Panc1 (cell line): ENCODE measurements around the gene DNM3. TPM values are rescaled to one million over a fixed set of nuclear protein-coding genes. Genes with fewer than 3 reads are reported as not detected.

Source experiments
- ATAC-seq: fragments of 200-7000 bp; cut with Tn5 transposase; 2 replicates; pipeline ENCODE4 v1.9.1; 2020; ENCODE audit warnings: mild to moderate bottlenecking, moderate library complexity
- BruUV-seq: library from RNA; stranded (reverse); fragments of 400-500 nt; replicated peaks from 2 replicates; lab custom pipeline; 2021; lab: Mats Ljungman, UMichigan
- CTCF ChIA-PET: fragments of 300-600 bp; sonication (Branson Sonifier 250); formaldehyde crosslinking; loops from one replicate; lab custom pipeline; 2022; ENCODE audit warnings: antibody characterized with exemption; lab: Charles Lee
- POLR2A ChIA-PET: fragments of 300-600 bp; sonication (Branson Sonifier 250); formaldehyde crosslinking; loops from one replicate; lab custom pipeline; 2022; ENCODE audit warnings: antibody characterized with exemption; lab: Charles Lee
- DNase-seq: peaks from one replicate; pipeline ENCODE4 v3.0.0-alpha.2; 2010; ENCODE audit warnings: low read depth, low spot score
- H3K27ac ChIP-seq: 2 replicates; pipeline ENCODE4 v1.5.1; 2011; ENCODE audit warnings: mild to moderate bottlenecking, low read length, inconsistent platforms
- H3K27me3 ChIP-seq: fragments of 200-500 bp; sonication (Bioruptor generic); 2 replicates; pipeline ENCODE4 v1.6.0; 2014; ENCODE audit warnings: low read length, inconsistent platforms; ENCODE audit not compliant: control insufficient read depth, insufficient read depth
- H3K36me3 ChIP-seq: fragments of 200-500 bp; sonication (Bioruptor generic); 2 replicates; pipeline ENCODE4 v1.5.1; 2014; ENCODE audit warnings: inconsistent platforms, mild to moderate bottlenecking, low read length, moderate library complexity; ENCODE audit not compliant: control insufficient read depth, insufficient read depth
- H3K4me1 ChIP-seq: 2 replicates; pipeline ENCODE4 v1.5.1; 2011; ENCODE audit warnings: inconsistent platforms, mild to moderate bottlenecking, low read length, moderate library complexity; ENCODE audit not compliant: control insufficient read depth, insufficient read depth
- H3K4me3 ChIP-seq, 2 experiments: 2 replicates each; pipeline ENCODE4 v1.5.1; 2011 to 2012; ENCODE audit warnings: low read depth in 2 of 2, low read length in 2 of 2, mild to moderate bottlenecking in 2 of 2, inconsistent platforms in 1 of 2, moderate library complexity in 1 of 2
- H3K9me3 ChIP-seq: fragments of 200-500 bp; sonication (Bioruptor generic); 2 replicates; pipeline ENCODE4 v1.5.1; 2014; ENCODE audit warnings: low read depth, mild to moderate bottlenecking, inconsistent platforms, low read length, moderate library complexity; ENCODE audit not compliant: control insufficient read depth, insufficient read depth
- POLR2AphosphoS5 ChIP-seq: IDR thresholded peaks from 2 replicates; pipeline ENCODE4 v1.6.1; 2012; ENCODE audit warnings: mild to moderate bottlenecking, low read depth, low read length, moderate library complexity
- SIN3A ChIP-seq: IDR thresholded peaks from 2 replicates; pipeline ENCODE4 v1.6.1; 2012; ENCODE audit warnings: low read depth, mild to moderate bottlenecking, low read length, moderate library complexity, borderline replicate concordance; ENCODE audit not compliant: insufficient read depth
- TCF7L2 ChIP-seq: IDR thresholded peaks from 2 replicates; pipeline ENCODE4 v1.6.1; 2011; ENCODE audit warnings: mild to moderate bottlenecking, low read depth, low read length, inconsistent platforms
- in situ Hi-C: cut with HindIII; loops from 2 replicates; pipeline ENCODE4 v1.10.0; 2016; ENCODE audit warnings: low sequenced_read_pairs, low pct_unique_long_range_greater_than_20kb
- intact Hi-C: fragments of 100-400 bp; cut with micrococcal nuclease; formaldehyde crosslinking; loops from one replicate; pipeline ENCODE4 v1.10.0; 2022; ENCODE audit not compliant: unreplicated experiment
- total RNA-seq: library from RNA; stranded (reverse); gene quantifications from one replicate; pipeline ENCODE4 v1.2.1, GENCODE V29; 2021; ENCODE audit not compliant: unreplicated experiment
- TF ChIP-seq, protein P1 (sequence below): fragments of 450-650 bp; IDR thresholded peaks from 2 replicates; pipeline ENCODE4 v1.5.1; 2017; ENCODE audit warnings: mild to moderate bottlenecking
- TF ChIP-seq, protein P2 (sequence below), 2 experiments: IDR thresholded peaks; 2 replicates each; pipeline ENCODE4 v1.6.1; 2011 to 2012; ENCODE audit warnings: low read depth in 2 of 2, control low read depth in 1 of 2, low read length in 1 of 2, mild to moderate bottlenecking in 1 of 2, moderate library complexity in 1 of 2; ENCODE audit not compliant: insufficient read depth in 1 of 2

Gene DNM3
- total RNA-seq, 1 experiment from 2014 or later: 0.46 TPM

DNA sequence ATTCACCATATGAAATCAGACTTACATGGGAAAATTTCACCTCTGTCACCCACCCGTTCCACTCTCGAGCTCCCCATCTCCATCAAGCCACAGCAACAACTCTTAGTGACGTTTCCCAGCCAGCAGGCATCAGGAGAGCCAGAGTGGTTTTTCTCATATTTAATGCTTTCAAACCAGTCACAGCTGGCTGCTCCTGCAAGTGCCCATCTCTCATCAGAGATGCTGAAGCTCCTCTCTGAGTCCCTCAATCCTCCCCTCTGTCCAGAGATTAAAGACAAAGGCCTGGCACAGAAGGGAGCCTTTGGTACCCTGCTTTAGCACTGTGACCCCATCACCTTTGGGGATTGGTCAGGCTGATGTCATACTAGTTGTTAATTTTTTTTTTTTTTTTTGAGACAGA, 277.3 kb downstream of the DNM3 start:
- in situ Hi-C loops (no loop called here), intact Hi-C loops (no loop called here)
- no peak overlapping the region for H3K4me3 ChIP-seq
- ChIA-PET CTCF (no interaction called here), POLR2A (no interaction called here)
- H3K27me3 ChIP-seq: no peaks in the 10 kb centered on the region
- no peak for DNase-seq
- BruUV-seq: no TSS peak
- no peaks in the 10 kb centered on the region for H3K9me3 ChIP-seq
- H3K4me1 ChIP-seq: no peaks in the 10 kb centered on the region
- ATAC-seq: no peak
- no peak overlapping the region for H3K27ac ChIP-seq
- H3K36me3 ChIP-seq: no peaks in the 10 kb centered on the region
- TF ChIP-seq POLR2AphosphoS5 (no peak), TCF7L2 (no peak), SIN3A (no peak)
- TF ChIP-seq, protein P1, sequence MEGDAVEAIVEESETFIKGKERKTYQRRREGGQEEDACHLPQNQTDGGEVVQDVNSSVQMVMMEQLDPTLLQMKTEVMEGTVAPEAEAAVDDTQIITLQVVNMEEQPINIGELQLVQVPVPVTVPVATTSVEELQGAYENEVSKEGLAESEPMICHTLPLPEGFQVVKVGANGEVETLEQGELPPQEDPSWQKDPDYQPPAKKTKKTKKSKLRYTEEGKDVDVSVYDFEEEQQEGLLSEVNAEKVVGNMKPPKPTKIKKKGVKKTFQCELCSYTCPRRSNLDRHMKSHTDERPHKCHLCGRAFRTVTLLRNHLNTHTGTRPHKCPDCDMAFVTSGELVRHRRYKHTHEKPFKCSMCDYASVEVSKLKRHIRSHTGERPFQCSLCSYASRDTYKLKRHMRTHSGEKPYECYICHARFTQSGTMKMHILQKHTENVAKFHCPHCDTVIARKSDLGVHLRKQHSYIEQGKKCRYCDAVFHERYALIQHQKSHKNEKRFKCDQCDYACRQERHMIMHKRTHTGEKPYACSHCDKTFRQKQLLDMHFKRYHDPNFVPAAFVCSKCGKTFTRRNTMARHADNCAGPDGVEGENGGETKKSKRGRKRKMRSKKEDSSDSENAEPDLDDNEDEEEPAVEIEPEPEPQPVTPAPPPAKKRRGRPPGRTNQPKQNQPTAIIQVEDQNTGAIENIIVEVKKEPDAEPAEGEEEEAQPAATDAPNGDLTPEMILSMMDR: no peak
- TF ChIP-seq, protein P2, sequence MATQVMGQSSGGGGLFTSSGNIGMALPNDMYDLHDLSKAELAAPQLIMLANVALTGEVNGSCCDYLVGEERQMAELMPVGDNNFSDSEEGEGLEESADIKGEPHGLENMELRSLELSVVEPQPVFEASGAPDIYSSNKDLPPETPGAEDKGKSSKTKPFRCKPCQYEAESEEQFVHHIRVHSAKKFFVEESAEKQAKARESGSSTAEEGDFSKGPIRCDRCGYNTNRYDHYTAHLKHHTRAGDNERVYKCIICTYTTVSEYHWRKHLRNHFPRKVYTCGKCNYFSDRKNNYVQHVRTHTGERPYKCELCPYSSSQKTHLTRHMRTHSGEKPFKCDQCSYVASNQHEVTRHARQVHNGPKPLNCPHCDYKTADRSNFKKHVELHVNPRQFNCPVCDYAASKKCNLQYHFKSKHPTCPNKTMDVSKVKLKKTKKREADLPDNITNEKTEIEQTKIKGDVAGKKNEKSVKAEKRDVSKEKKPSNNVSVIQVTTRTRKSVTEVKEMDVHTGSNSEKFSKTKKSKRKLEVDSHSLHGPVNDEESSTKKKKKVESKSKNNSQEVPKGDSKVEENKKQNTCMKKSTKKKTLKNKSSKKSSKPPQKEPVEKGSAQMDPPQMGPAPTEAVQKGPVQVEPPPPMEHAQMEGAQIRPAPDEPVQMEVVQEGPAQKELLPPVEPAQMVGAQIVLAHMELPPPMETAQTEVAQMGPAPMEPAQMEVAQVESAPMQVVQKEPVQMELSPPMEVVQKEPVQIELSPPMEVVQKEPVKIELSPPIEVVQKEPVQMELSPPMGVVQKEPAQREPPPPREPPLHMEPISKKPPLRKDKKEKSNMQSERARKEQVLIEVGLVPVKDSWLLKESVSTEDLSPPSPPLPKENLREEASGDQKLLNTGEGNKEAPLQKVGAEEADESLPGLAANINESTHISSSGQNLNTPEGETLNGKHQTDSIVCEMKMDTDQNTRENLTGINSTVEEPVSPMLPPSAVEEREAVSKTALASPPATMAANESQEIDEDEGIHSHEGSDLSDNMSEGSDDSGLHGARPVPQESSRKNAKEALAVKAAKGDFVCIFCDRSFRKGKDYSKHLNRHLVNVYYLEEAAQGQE (IDR thresholded peaks at IDR 0.05; ENCODE audit: insufficient read depth in 1 of 2, low read depth in 2 of 2, low read length in 1 of 2): no peak

DNA sequence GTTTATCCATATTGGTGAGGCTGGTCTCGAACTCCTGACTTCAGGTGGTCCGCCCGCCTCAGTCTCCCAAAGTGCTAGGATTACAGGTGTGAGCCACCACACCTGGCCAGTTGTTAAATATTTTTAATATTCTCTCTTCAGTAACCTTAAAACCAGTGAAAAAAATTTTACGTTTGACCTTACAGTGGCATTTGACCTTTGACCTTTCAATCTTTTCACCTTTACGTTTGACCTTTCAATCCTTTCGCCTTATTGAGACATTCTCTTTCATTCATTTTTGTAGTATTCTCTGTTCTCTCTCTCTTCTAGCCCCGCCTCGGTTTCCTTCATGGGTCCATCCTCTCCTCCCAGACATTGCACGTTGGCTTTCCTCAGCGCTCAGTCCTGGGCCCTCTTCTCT, 277.9 kb downstream of the DNM3 start:
- no peak for ATAC-seq
- CTCF ChIA-PET: no interaction called here
- intact Hi-C loops (no loop called here), in situ Hi-C loops (no loop called here)
- no peaks in the 10 kb centered on the region for H3K27me3 ChIP-seq
- H3K27ac ChIP-seq: no peak overlapping the region
- no peak overlapping the region for H3K4me3 ChIP-seq
- H3K9me3 ChIP-seq: no peaks in the 10 kb centered on the region
- POLR2A ChIA-PET: no interaction called here
- H3K36me3 ChIP-seq: no peaks in the 10 kb centered on the region
- no peak for DNase-seq
- BruUV-seq: no TSS peak
- H3K4me1 ChIP-seq: no peaks in the 10 kb centered on the region
- TF ChIP-seq, protein P2 (IDR thresholded peaks at IDR 0.05; ENCODE audit: insufficient read depth in 1 of 2, low read depth in 2 of 2, low read length in 1 of 2): no peak
- TF ChIP-seq, protein P1: no peak
- TF ChIP-seq TCF7L2: no peak
- TF ChIP-seq SIN3A: no peak
- no peak for TF ChIP-seq POLR2AphosphoS5
